NT2/D1 (cell line): ENCODE results near the gene GTPBP4.

Source experiments
- SUZ12 ChIP-seq: IDR thresholded peaks from 2 replicates; pipeline ENCODE4 v1.6.1; 2011; ENCODE audit not compliant: insufficient read length, insufficient read depth; ENCODE audit errors: extremely low read depth
- ZNF274 ChIP-seq: IDR thresholded peaks from 2 replicates; pipeline ENCODE4 v1.6.1; 2011; ENCODE audit warnings: mild to moderate bottlenecking, low read depth, low read length

- TF ChIP-seq SUZ12: no peak
- TF ChIP-seq ZNF274: no peak
These were observed 18.3 kb downstream of the GTPBP4 start for GRCh38 chr10:1006573-1006972.
